Jurkat, Clone E6-1 (cell line): ENCODE measurements around the gene TECPR1.
A peak's percentile ranks its signal among the peaks of the same experiment; 100 is the strongest.

Source experiments
- DNase-seq: peaks from one replicate; pipeline ENCODE4 v3.0.0-alpha.2; 2011; ENCODE audit warnings: low read depth, low spot score
- H3K4me3 ChIP-seq: 2 replicates; pipeline ENCODE4 v1.5.1; 2011; ENCODE audit warnings: mild to moderate bottlenecking, low read length, control low read depth, moderate library complexity

TECPR1 gene

GRCh38 chr7:98284335-98285036, 32.5 kb upstream of the TECPR1 start:
- DNase-seq = no peak
- H3K4me3 ChIP-seq = no peak overlapping the region

- DNase-seq = no peak
- no peak overlapping the region for H3K4me3 ChIP-seq
These were observed 31.8 kb upstream of the TECPR1 start for GRCh38 chr7:98283887-98284222.

GRCh38 chr7:98283127-98283886, 31.3 kb upstream of the TECPR1 start:
- no peak overlapping the region for H3K4me3 ChIP-seq
- no peak for DNase-seq

GRCh38 chr7:98282703-98283102, 30.7 kb upstream of the TECPR1 start:
- DNase-seq = no peak
- H3K4me3 ChIP-seq = peak overlapping the region; percentile 65

- no peak for DNase-seq
- H3K4me3 ChIP-seq = peak overlapping the region; percentile 65
These were observed 29.9 kb upstream of the TECPR1 start for GRCh38 chr7:98281757-98282606.

- peak; percentile 65 for DNase-seq
- peak within 1 kb of the TSS; percentile 67 for H3K4me3 ChIP-seq
These were observed 29.0 kb upstream of the TECPR1 start, which contains the start of gene BRI3 for GRCh38 chr7:98280791-98281756. TSS of gene BRI3 (plus strand) at chr7:98281686. CDS start at chr7:98281796, 110 bp downstream.

GRCh38 chr7:98280296-98280695, 28.3 kb upstream of the TECPR1 start:
- H3K4me3 ChIP-seq = peak overlapping the region; percentile 67

GRCh38 chr7:98278936-98279335, 26.9 kb upstream of the TECPR1 start:
- no peak for DNase-seq
- H3K4me3 ChIP-seq = no peak overlapping the region

More at GRCh38 chr7:98280296-98280695, 28.3 kb upstream of the TECPR1 start:
- DNase-seq = no peak

- no peak for DNase-seq
- no peak overlapping the region for H3K4me3 ChIP-seq
These were observed 26.4 kb upstream of the TECPR1 start for GRCh38 chr7:98278408-98278807.

GRCh38 chr7:98276241-98276761, 24.3 kb upstream of the TECPR1 start:
- no peak for DNase-seq
- no peak overlapping the region for H3K4me3 ChIP-seq

- no peak for DNase-seq
- H3K4me3 ChIP-seq = no peak overlapping the region
These were observed 15.3 kb upstream of the TECPR1 start for GRCh38 chr7:98267303-98267702.

GRCh38 chr7:98266840-98267239, 14.8 kb upstream of the TECPR1 start:
- DNase-seq = no peak
- no peak overlapping the region for H3K4me3 ChIP-seq

GRCh38 chr7:98265841-98266271, 13.8 kb upstream of the TECPR1 start:
- no peak for DNase-seq
- H3K4me3 ChIP-seq = no peak overlapping the region

- no peak overlapping the region for H3K4me3 ChIP-seq
- DNase-seq = no peak
These were observed 5.7 kb upstream of the TECPR1 start for GRCh38 chr7:98257701-98258100.

- no peak overlapping the region for H3K4me3 ChIP-seq
- DNase-seq = no peak
These were observed 4.4 kb upstream of the TECPR1 start for GRCh38 chr7:98256431-98256830.

GRCh38 chr7:98254951-98255610, 3.0 kb upstream of the TECPR1 start:
- no peak for DNase-seq
- no peak overlapping the region for H3K4me3 ChIP-seq

- H3K4me3 ChIP-seq = no peak overlapping the region
- no peak for DNase-seq
These were observed 2.5 kb upstream of the TECPR1 start for GRCh38 chr7:98254516-98254915.
